GM18520 (cell line): Measurements from ENCODE around the gene SORBS2.

ENCODE experiments used
- ATAC-seq: cut with Tn5 transposase; IDR thresholded peaks from one replicate; pipeline ENCODE4 v1.9.1; 2021; ENCODE audit not compliant: unreplicated experiment

The SORBS2 gene

DNA sequence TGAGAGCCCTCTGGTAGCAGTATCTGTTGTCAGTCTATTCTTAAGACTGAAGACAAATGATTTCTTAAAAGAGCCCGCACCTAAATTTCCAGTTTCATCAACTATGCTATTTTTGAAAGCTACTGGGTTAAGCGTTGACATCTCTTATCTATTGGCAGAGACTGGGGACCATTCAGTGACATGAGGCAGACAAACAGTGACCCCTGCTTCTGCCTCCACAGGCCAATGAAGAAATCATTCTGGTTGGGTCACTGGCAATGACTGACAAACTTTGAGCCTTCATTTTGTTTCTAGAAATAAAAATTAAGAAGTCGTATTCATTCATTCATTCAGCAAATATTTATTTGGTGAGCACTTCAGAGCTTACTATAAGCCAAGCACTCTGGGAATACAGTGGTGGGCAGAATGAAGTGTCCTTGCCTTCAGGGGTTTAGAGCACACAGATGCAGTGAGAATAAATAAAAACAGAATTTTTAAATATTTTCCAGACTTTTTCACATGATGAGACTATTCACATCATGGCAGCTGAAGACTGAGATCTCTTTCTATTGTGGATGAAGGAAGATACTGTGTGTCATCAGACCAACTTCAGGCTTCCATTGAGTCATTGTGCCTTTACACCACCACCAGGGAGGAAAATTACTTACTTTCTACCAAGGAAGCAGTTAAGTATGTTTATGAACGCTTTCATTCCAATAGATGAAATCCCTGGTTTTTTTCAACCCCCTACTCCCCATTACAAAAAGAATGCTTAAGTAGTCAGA lies 36.0 kb downstream of the SORBS2 start:
- no peak for ATAC-seq

- ATAC-seq, result no peak
Observed at GRCh38 chr4:185774845-185775680, 36.9 kb downstream of the SORBS2 start.

DNA sequence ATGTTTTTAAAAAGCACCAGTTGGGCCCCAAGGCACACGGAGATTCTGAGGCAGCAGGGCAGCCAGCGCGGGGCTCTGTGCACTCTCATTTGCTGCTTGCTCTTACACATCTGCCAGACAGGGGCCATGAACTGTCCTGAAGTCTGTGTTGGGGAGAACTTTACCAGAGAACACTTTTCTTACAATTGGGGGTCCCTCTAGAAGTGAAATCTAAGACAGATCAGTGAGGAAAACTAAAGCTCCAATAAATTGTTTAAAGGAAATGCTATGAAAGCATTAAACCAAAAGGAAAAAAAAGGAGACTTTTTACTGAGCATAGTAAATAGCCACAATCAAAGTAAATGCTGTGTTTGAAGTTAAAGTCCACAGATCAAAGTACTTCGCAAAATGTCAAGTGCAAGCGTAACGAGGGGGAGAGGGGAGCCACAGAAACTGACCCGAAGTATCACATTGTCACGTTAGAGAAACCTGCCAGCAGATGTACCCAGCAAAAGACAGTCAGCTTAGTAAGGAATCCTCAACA lies 37.8 kb downstream of the SORBS2 start:
- ATAC-seq, result no peak

DNA sequence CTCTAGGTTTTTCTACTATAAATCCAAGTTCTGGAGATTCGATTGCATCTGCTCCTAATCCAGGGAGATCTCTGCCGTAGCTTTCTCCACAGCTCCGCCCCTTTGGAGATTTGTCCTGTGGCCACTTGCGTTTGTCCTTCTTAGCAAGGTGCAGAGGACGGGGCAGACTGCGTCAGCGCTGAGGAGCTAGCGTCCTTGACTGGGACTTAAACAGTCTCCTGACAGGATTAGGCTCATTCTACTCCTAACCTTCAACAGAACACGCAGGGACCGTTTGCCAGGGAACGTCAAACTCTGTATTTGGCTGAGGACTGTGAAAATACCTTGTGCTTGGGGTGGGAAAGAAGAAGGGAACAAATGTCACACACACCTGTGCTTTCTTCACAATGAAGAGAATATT lies 38.6 kb downstream of the SORBS2 start:
- ATAC-seq, result no peak

GRCh38 chr4:185772391-185773093 lies 39.5 kb downstream of the SORBS2 start:
- ATAC-seq, result no peak

- no peak for ATAC-seq
Observed at GRCh38 chr4:185771711-185772390, 40.1 kb downstream of the SORBS2 start.

GRCh38 chr4:185767528-185767927 lies 44.5 kb downstream of the SORBS2 start:
- ATAC-seq, result no peak

- ATAC-seq, result no peak
Observed at GRCh38 chr4:185764876-185765275, 47.1 kb downstream of the SORBS2 start.

DNA sequence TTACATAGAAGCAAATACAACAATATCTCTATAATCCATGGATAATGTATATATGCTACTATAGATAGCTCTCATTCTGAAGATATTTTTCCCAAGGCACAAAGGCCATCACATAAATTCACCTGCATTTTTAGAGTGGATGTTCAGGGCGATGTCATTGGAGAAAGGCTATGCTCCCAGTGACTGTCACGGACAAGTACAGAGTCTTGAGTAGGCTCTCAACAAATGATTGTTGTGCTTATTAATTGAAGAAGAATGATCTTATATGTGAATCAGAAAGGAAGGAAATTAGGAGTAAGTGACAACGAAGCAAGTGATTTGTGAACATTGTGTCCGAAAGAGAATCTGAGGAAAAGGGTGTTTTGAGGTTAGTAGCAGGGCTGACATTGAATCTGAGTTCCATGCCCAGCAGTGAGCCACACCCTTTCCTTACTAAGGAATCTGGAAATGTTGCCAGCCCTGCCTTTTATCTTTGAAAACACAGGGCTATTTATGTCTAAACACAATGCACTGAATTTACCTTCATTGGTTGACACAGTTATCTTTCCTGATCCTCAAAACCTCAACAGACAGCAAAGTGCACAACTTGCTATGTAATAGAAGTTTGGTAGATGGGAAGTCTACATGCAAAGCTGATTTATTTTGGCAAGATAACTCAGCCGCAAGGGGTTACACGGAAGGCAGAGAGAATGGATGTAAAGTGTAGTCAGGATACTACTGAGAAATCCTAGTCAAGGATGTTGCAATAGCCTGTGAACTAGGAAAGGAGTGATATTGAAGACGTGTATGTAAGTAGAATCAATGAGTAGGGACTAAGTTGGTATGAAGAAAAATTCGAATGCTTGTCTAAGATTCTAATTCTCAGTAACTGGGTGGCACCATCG lies 50.4 kb downstream of the SORBS2 start:
- no peak for ATAC-seq

GRCh38 chr4:185758807-185759206 lies 53.2 kb downstream of the SORBS2 start:
- no peak for ATAC-seq

GRCh38 chr4:185755451-185755850 lies 56.5 kb downstream of the SORBS2 start:
- ATAC-seq, result no peak

GRCh38 chr4:185754961-185755360 lies 57.0 kb downstream of the SORBS2 start:
- no peak for ATAC-seq

DNA sequence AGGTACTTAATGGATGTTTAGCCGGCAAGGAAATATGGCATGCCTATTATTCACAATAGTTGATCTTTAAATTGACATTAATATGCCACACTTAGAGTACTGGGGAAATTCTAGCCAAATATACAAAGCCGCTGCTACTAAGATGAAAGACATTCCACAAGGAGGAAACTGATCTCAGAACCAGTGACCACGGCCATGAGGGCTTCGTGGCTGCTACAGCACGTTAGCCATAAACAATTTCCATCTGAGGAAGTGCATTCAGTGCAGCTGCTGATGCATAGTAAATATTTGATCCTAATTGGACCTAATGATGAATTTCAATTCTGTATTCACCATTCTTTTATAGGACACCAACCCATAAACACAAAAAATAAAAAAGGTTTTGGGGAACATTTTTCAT lies 59.1 kb downstream of the SORBS2 start:
- no peak for ATAC-seq

DNA sequence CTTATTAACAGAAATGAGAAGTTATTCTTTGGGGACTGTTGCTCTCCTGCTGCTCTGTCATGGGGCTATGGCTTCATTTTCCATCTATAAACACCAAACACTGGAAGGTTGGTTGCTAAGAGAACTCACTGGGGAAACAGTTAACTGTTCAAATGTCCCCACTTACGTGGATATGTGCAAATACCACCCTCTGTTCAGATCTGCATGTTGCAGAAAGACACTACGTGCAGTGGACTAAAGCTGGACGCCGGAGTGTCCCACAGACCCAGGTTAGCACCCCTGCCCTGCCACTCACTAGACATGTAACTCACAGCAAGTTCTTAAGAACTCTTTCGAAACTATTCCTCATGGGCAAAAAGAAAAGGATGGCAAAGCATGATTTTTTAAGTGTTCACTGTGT lies 62.1 kb downstream of the SORBS2 start:
- no peak for ATAC-seq

GRCh38 chr4:185748901-185749390 lies 63.0 kb downstream of the SORBS2 start:
- no peak for ATAC-seq

DNA sequence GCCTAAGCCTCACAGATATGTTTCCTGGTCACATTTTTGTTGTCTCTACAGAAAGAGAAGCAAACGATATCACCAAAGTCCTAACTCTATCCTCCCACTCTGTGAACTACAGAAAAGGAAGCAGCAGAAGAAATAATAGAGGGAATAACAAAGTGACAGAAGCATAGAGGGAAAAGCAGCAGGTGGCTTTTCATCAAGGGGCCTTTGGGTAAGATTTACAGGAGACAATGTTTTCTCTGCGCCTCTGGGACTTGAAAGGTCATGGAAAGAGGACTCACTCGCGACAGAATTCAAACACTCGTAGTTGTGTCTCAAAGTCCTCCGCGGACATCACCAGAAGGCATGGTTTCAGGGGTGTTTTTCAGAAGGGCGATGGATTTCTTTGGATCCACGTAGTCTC lies 66.1 kb downstream of the SORBS2 start:
- ATAC-seq, result no peak

DNA sequence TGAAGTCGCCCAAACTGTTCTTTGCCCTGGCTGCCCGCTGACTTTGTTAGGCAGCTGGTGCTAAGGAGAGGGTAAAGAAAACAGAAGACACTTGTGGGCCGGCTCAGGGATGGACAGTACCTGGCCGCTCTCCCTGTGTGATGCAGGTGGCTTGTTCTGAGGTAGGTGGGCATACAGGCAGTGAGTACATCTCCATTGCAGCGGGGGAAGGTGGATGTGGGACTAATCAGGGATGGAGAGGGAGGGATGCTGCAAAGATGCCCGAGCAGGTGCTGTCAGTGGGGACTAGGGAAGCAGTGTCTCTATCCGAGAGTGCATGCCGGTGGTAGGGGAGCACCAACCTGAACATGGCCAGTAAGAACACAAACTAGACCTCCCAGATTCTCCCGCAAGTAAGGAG lies 67.0 kb downstream of the SORBS2 start:
- ATAC-seq, result no peak

- ATAC-seq, result no peak
Observed at GRCh38 chr4:185744488-185744862, 67.5 kb downstream of the SORBS2 start.

DNA sequence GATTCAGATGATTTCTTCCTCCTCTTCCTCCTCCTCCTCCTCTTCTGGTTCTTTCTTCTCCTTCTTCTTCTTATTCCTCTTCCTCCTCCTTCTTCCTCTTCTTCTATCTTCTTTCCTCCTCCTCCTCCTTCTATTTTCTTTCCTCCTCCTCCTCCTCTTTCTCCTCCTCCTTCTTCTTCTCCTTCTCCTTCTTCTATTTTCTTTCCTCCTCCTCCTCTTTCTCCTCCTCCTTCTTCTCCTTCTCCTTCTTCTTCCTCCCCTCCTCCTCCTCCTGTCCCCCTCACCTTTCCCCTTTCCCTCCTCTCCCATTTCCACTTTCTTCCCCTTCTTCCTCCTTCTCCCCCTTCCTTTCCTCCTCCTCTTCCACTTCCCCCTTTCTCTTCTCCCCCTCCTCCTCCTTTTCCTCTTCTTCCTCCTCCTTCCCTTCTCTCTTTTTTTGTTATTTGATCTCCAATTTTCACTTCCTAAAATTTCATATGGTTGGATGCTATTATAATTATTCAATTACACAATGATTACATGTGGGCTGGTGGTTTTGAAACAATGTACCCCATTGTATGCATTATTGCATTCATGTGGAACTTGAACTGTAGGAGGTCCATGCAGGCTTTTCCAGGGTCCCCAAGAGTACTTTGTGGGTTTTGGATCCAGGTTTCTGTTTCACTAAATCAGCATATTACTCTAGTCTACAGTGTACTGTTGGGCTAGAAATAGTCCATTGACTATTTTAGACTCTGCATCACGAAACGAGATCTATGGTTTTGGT lies 68.1 kb downstream of the SORBS2 start:
- ATAC-seq, result no peak
